ENCODE data around the gene ELOVL2.

- TF ChIP-seq CTCF (optimal IDR thresholded peaks at IDR 0.05 in 1 of 3, IDR thresholded peaks at IDR 0.05 in 1 of 3, conservative IDR thresholded peaks at IDR 0.05 in 1 of 3; ENCODE audit: extremely low read depth in 1 of 3, insufficient read depth in 2 of 3, low read length in 3 of 3) (no peak), EZH2 (IDR thresholded peaks at IDR 0.05; ENCODE audit: low read length) (no peak)
Measured at GRCh38 chr6:11093376-11093625, 49.2 kb upstream of the ELOVL2 start.
